PC-9 (cell line): ENCODE data around the gene STUM.

Experiments
- CTCF ChIP-seq: fragments of 200-600 bp; sonication (generic); conservative IDR thresholded peaks from 2 replicates; pipeline ENCODE4 v1.6.1; 2017; ENCODE audit warnings: mixed run types, antibody characterized with exemption, mild to moderate bottlenecking, moderate library complexity
- EZH2 ChIP-seq: fragments of 200-600 bp; sonication (generic); IDR thresholded peaks from 2 replicates; pipeline ENCODE4 v1.8.0; 2017; ENCODE audit warnings: antibody characterized with exemption, low read depth

GRCh38 chr1:226574591-226575435 is 26.2 kb downstream of the STUM start:
- TF ChIP-seq CTCF (no peak), EZH2 (no peak)
